IMR-90 (cell line): ENCODE results near the gene MYO1D. TPM values are rescaled to one million over a fixed set of nuclear protein-coding genes. Genes with fewer than 3 reads are reported as not detected.

Source experiments
- ATAC-seq: fragments of 200-7000 bp; cut with Tn5 transposase; 2 replicates; pipeline ENCODE4 v1.9.1; 2020; ENCODE audit warnings: low read depth, mild to moderate bottlenecking, moderate library complexity
- BruUV-seq: library from RNA; stranded (reverse); fragments of 400-500 nt; replicated peaks from 2 replicates; lab custom pipeline; 2021; lab: Mats Ljungman, UMichigan
- CTCF ChIA-PET: fragments of 300-600 bp; formaldehyde crosslinking; extraction: SDS; loops from one replicate; lab custom pipeline; 2021; ENCODE audit warnings: antibody characterized with exemption; lab: Yijun Ruan, JAX
- POLR2A ChIA-PET: fragments of 300-600 bp; sonication (Branson Sonifier 250); formaldehyde crosslinking; loops from one replicate; lab custom pipeline; 2022; ENCODE audit warnings: antibody characterized with exemption; ENCODE audit not compliant: unreplicated experiment; lab: Charles Lee
- DNase-seq: peaks from one replicate; pipeline ENCODE4 v3.0.0; 2013
- H2AFZ ChIP-seq: replicated peaks from 2 replicates; pipeline ENCODE3; 2013; ENCODE audit warnings: low read length, mild to moderate bottlenecking; ENCODE audit not compliant: poor library complexity
- H2AK5ac ChIP-seq: 2 replicates; pipeline ENCODE4 v1.6.1; 2013; ENCODE audit warnings: low read depth, low read length, inconsistent platforms
- H2AK9ac ChIP-seq: replicated peaks from 2 replicates; pipeline ENCODE3; 2013; ENCODE audit warnings: mild to moderate bottlenecking, low read depth, low read length, moderate library complexity; ENCODE audit not compliant: poor library complexity
- H2BK120ac ChIP-seq: 2 replicates; pipeline ENCODE4 v1.6.1; 2013; ENCODE audit warnings: low read depth, low read length, inconsistent platforms
- H2BK15ac ChIP-seq: 3 replicates; pipeline ENCODE4 v1.6.1; 2013; ENCODE audit warnings: low read depth, low read length, inconsistent platforms
- H2BK20ac ChIP-seq: 2 replicates; pipeline ENCODE4 v1.6.1; 2013; ENCODE audit warnings: low read depth, mild to moderate bottlenecking, inconsistent platforms, low read length, moderate library complexity
- H2BK5ac ChIP-seq: 2 replicates; pipeline ENCODE4 v1.6.1; 2013; ENCODE audit warnings: mild to moderate bottlenecking, low read depth, low read length, inconsistent platforms; ENCODE audit not compliant: poor library complexity, severe bottlenecking
- H3K14ac ChIP-seq: replicated peaks from 2 replicates; pipeline ENCODE4 v1.6.1; 2013; ENCODE audit warnings: low read depth, low read length, inconsistent platforms
- H3K18ac ChIP-seq: 2 replicates; pipeline ENCODE4 v1.6.1; 2013; ENCODE audit warnings: low read depth, low read length, control low read depth
- H3K23ac ChIP-seq: 2 replicates; pipeline ENCODE4 v1.6.1; 2013; ENCODE audit warnings: low read depth, low read length, inconsistent platforms
- H3K27ac ChIP-seq: 2 replicates; pipeline ENCODE4 v1.5.1; 2013; ENCODE audit warnings: mild to moderate bottlenecking, control low read depth, low read length; ENCODE audit not compliant: insufficient read depth
- H3K27me3 ChIP-seq: 2 replicates; pipeline ENCODE4 v1.6.1; 2013; ENCODE audit warnings: low read length; ENCODE audit not compliant: control insufficient read depth, insufficient read depth
- H3K36me3 ChIP-seq: 2 replicates; pipeline ENCODE4 v1.6.1; 2013; ENCODE audit warnings: low read length, mixed read lengths; ENCODE audit not compliant: control insufficient read depth, insufficient read depth
- H3K4ac ChIP-seq: 2 replicates; pipeline ENCODE4 v1.6.1; 2013; ENCODE audit warnings: low read depth, low read length, inconsistent platforms
- H3K4me1 ChIP-seq: 2 replicates; pipeline ENCODE4 v1.6.1; 2013; ENCODE audit warnings: low read length, mixed read lengths; ENCODE audit not compliant: control insufficient read depth, insufficient read depth
- H3K4me2 ChIP-seq: 2 replicates; pipeline ENCODE4 v1.6.1; 2013; ENCODE audit warnings: low read depth, mild to moderate bottlenecking, control low read depth, low read length, moderate library complexity
- H3K4me3 ChIP-seq: 2 replicates; pipeline ENCODE4 v1.5.1; 2013; ENCODE audit warnings: low read depth, mild to moderate bottlenecking, control low read depth, low read length, moderate library complexity; ENCODE audit not compliant: insufficient read depth
- H3K56ac ChIP-seq: 2 replicates; pipeline ENCODE4 v1.6.1; 2013; ENCODE audit warnings: low read length, inconsistent platforms; ENCODE audit not compliant: insufficient read depth; ENCODE audit errors: extremely low read depth
- H3K79me1 ChIP-seq, 2 experiments: 2 replicates each; pipeline ENCODE4 v1.6.1; 2013; ENCODE audit warnings: low read length in 2 of 2, inconsistent platforms in 1 of 2, low read depth in 1 of 2
- H3K9ac ChIP-seq: 2 replicates; pipeline ENCODE4 v1.6.1; 2013; ENCODE audit warnings: low read depth, low read length, control low read depth
- H3K9me1 ChIP-seq: 2 replicates; pipeline ENCODE4 v1.6.1; 2013; ENCODE audit warnings: low read length, inconsistent platforms; ENCODE audit not compliant: insufficient read depth
- H3K9me3 ChIP-seq: 2 replicates; pipeline ENCODE4 v1.6.1; 2013; ENCODE audit warnings: low read length; ENCODE audit not compliant: control insufficient read depth, insufficient read depth
- H4K20me1 ChIP-seq: 2 replicates; pipeline ENCODE4 v1.6.1; 2013; ENCODE audit warnings: low read length, inconsistent platforms; ENCODE audit not compliant: insufficient read depth
- H4K5ac ChIP-seq: 2 replicates; pipeline ENCODE4 v1.6.1; 2013; ENCODE audit warnings: mild to moderate bottlenecking, low read depth, low read length, control low read depth
- H4K8ac ChIP-seq, 2 experiments: 2 replicates each; pipeline ENCODE4 v1.6.1; 2013; ENCODE audit warnings: low read depth in 2 of 2, low read length in 2 of 2, control low read depth in 1 of 2, inconsistent platforms in 1 of 2
- H4K91ac ChIP-seq: 2 replicates; pipeline ENCODE4 v1.6.1; 2013; ENCODE audit warnings: low read depth, low read length, inconsistent platforms; ENCODE audit not compliant: insufficient read depth
- BHLHE40 ChIP-seq: fragments of 150-350 bp; IDR thresholded peaks from 2 replicates; pipeline ENCODE4 v1.6.1; 2016; ENCODE audit warnings: mild to moderate bottlenecking, low read depth, low read length
- CEBPB ChIP-seq: IDR thresholded peaks from 2 replicates; pipeline ENCODE4 v1.6.1; 2012; ENCODE audit warnings: low read depth, low read length, improper control_type of control experiment
- CHD1 ChIP-seq: IDR thresholded peaks from 2 replicates; pipeline ENCODE4 v1.6.1; 2012; ENCODE audit warnings: low read depth, low read length, improper control_type of control experiment
- FOS ChIP-seq: fragments of 150-350 bp; IDR thresholded peaks from 2 replicates; pipeline ENCODE4 v1.6.1; 2016; ENCODE audit warnings: low read depth, low read length
- MAFK ChIP-seq: IDR thresholded peaks from 2 replicates; pipeline ENCODE4 v1.6.1; 2012; ENCODE audit warnings: low read depth, low read length, improper control_type of control experiment
- POLR2A ChIP-seq: IDR thresholded peaks from 2 replicates; pipeline ENCODE4 v1.6.1; 2012; ENCODE audit warnings: mild to moderate bottlenecking, low read depth, low read length
- RAD21 ChIP-seq: IDR thresholded peaks from 2 replicates; pipeline ENCODE4 v1.6.1; 2012; ENCODE audit warnings: low read length, improper control_type of control experiment
- RCOR1 ChIP-seq: IDR thresholded peaks from 2 replicates; pipeline ENCODE4 v1.6.1; 2012; ENCODE audit warnings: mild to moderate bottlenecking, low read length, improper control_type of control experiment; ENCODE audit not compliant: insufficient replicate concordance
- SMC3 ChIP-seq: fragments of 150-350 bp; IDR thresholded peaks from 2 replicates; pipeline ENCODE4 v1.6.1; 2016; ENCODE audit warnings: low read depth, mild to moderate bottlenecking, antibody characterized with exemption, low read length, moderate library complexity
- WGBS, 2 experiments: methylation state at CpG; one replicate each; pipeline versions ENCODE4 v1.1.5 to v1.1.7; 2013; ENCODE audit warnings: missing lambda C conversion rate in 2 of 2; ENCODE audit not compliant: insufficient read length in 1 of 2; ENCODE audit errors: extremely low coverage in 2 of 2; 5-methylcytosine and 5-hydroxymethylcytosine counted together
- dilution Hi-C: fragments of 300-500 bp; cut with HindIII; formaldehyde crosslinking; loops from one replicate; pipeline ENCODE4 v1.14.3; 2018; ENCODE audit warnings: low sequenced_read_pairs; ENCODE audit not compliant: unreplicated experiment
- in situ Hi-C: fragments of 300-500 bp; cut with MboI; formaldehyde crosslinking; loops from 3 replicates; pipeline ENCODE4 v1.14.3; 2019; ENCODE audit warnings: low sequenced_read_pairs, inconsistent platforms, mixed read lengths
- intact Hi-C: fragments of 100-400 bp; cut with micrococcal nuclease; formaldehyde crosslinking; loops from 2 replicates; pipeline ENCODE4 v1.10.0; 2022
- polyA plus RNA-seq, 3 experiments: library from polyadenylated mRNA; depleted of rRNA; stranded (reverse); fragments of >200 nt; gene quantifications; 2 replicates each; pipeline ENCODE4 v1.2.3, GENCODE V29; 2012; ENCODE audit warnings: low replicate concordance in 1 of 3
- total RNA-seq: library from RNA; depleted of rRNA; stranded (reverse); fragments of >200 nt; gene quantifications from 2 replicates; pipeline ENCODE4 v1.2.3, GENCODE V29; 2012
- TF ChIP-seq, protein P1 (sequence below): conservative IDR thresholded peaks from 2 replicates; pipeline ENCODE4 v1.5.1; 2012; ENCODE audit warnings: mild to moderate bottlenecking, low read depth, low read length, improper control_type of control experiment
- TF ChIP-seq, protein P2 (sequence below): fragments of 150-350 bp; IDR thresholded peaks from 2 replicates; pipeline ENCODE4 v1.6.1; 2016; ENCODE audit warnings: low read depth, mild to moderate bottlenecking, low read length, moderate library complexity, borderline replicate concordance
- TF ChIP-seq, protein P3 (sequence below): fragments of 150-350 bp; IDR thresholded peaks from 2 replicates; pipeline ENCODE4 v1.6.1; 2017; ENCODE audit warnings: mild to moderate bottlenecking, antibody characterized with exemption, low read length, low read depth

MYO1D gene
- total and polyA plus RNA-seq, 2 of the 4 experiments (the other 2 are of a cell fraction) = 0.63 to 0.90 TPM

DNA sequence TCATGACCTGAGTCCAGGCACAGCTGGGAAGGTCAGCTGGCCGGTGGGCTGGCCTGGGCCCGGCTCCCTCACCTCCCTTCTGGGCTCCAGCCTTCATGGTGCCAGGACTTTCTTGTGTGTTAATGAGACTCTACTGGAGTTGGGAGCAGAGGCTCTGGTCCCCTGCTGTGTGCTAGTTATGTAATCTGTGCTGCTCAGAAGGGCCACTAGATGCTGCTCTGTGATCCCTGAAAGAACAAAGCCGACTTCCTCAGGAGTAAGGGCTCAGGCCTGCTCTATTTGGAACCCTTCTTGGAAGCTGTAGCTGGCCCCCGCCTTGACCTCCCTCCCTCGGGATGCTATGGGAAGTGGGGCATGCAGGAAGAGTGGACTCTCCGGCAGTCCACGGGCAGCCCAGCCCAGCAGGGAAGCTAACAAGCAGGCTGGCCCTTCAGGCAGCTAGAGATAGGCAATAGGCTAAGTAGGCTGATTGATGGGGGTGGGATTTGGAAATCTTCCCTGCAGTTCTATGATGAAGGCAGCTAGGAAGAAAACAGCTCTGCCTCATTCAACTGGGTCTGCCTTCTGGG lies 393.4 kb downstream of the MYO1D start:
- Histone ChIP-seq H2AFZ (peak overlapping the region; percentile 47), H4K91ac (no peak overlapping the region), H2BK15ac (no peak overlapping the region), H4K8ac (no peak overlapping the region), H3K23ac (no peak overlapping the region), H3K9ac (no peak overlapping the region), H3K9me3 (no peaks in the 10 kb centered on the region), H2BK20ac (no peak overlapping the region), H3K4me2 (no peak overlapping the region), H2BK120ac (no peak overlapping the region), H3K56ac (no peak overlapping the region), H3K18ac (no peak overlapping the region), H2AK9ac (no peak overlapping the region), H3K4me1 (peaks cover 5% of the 10 kb centered on the region; the same call in 1 of the 2 replicates), H4K5ac (no peak overlapping the region), H3K14ac (no peak overlapping the region), H2BK5ac (no peak overlapping the region), H3K4me3 (no peak overlapping the region), H3K9me1 (peaks cover 4% of the 10 kb centered on the region), H3K79me1 (peaks cover 0 to 6% of the 10 kb centered on the region in 2 experiments; a peak in 1 of 4 replicates), H3K4ac (no peak overlapping the region), H3K27ac (no peak overlapping the region), H3K27me3 (no peaks in the 10 kb centered on the region), H3K36me3 (peaks cover 30% of the 10 kb centered on the region), H2AK5ac (no peak overlapping the region), H4K20me1 (no peaks in the 10 kb centered on the region; the same call in 1 of the 2 replicates)
- no TSS peak for BruUV-seq
- in situ Hi-C loops = loop anchor here (25.0 kb wide), 1 partner anchor 279 kb away; no protein-coding TSS in a partner anchor
- dilution Hi-C loops = no loop called here
- TF ChIP-seq CEBPB (no peak), POLR2A (no peak), MAFK (no peak), CHD1 (no peak), SMC3 (peak; percentile 42), RAD21 (peak; percentile 63), RCOR1 (no peak), FOS (no peak), BHLHE40 (no peak)
- TF ChIP-seq, protein P1, sequence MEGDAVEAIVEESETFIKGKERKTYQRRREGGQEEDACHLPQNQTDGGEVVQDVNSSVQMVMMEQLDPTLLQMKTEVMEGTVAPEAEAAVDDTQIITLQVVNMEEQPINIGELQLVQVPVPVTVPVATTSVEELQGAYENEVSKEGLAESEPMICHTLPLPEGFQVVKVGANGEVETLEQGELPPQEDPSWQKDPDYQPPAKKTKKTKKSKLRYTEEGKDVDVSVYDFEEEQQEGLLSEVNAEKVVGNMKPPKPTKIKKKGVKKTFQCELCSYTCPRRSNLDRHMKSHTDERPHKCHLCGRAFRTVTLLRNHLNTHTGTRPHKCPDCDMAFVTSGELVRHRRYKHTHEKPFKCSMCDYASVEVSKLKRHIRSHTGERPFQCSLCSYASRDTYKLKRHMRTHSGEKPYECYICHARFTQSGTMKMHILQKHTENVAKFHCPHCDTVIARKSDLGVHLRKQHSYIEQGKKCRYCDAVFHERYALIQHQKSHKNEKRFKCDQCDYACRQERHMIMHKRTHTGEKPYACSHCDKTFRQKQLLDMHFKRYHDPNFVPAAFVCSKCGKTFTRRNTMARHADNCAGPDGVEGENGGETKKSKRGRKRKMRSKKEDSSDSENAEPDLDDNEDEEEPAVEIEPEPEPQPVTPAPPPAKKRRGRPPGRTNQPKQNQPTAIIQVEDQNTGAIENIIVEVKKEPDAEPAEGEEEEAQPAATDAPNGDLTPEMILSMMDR = peak; percentile 58
- TF ChIP-seq, protein P2, sequence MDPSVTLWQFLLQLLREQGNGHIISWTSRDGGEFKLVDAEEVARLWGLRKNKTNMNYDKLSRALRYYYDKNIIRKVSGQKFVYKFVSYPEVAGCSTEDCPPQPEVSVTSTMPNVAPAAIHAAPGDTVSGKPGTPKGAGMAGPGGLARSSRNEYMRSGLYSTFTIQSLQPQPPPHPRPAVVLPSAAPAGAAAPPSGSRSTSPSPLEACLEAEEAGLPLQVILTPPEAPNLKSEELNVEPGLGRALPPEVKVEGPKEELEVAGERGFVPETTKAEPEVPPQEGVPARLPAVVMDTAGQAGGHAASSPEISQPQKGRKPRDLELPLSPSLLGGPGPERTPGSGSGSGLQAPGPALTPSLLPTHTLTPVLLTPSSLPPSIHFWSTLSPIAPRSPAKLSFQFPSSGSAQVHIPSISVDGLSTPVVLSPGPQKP = no peak
- TF ChIP-seq, protein P3, sequence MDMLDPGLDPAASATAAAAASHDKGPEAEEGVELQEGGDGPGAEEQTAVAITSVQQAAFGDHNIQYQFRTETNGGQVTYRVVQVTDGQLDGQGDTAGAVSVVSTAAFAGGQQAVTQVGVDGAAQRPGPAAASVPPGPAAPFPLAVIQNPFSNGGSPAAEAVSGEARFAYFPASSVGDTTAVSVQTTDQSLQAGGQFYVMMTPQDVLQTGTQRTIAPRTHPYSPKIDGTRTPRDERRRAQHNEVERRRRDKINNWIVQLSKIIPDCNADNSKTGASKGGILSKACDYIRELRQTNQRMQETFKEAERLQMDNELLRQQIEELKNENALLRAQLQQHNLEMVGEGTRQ = no peak
- ChIA-PET CTCF (interaction anchor here (0.5 to 0.8 kb wide), 2 partner anchors 26 to 271 kb away, joined by 3 to 4 read pairs; no protein-coding TSS in a partner anchor), POLR2A (no interaction called here)
- intact Hi-C loops = loop anchor here (1.0 kb wide), 1 partner anchor 272 kb away; no protein-coding TSS in a partner anchor
- ATAC-seq (peak; percentile 22), DNase-seq (peak; percentile 61)
- no CpG with 5 or more reads among the region's 7 CpGs for WGBS, 2 experiments
